Heart left ventricle (tissue), 16 donors: ENCODE results near the gene CCL19. TPM values are rescaled to one million over a fixed set of nuclear protein-coding genes. Genes with fewer than 3 reads are reported as not detected.

Experiments
- ATAC-seq, 4 donors: fragments of 200-7000 bp; cut with Tn5 transposase; one replicate each; pipeline ENCODE4 v1.9.1; 2020 to 2022; ENCODE audit warnings: moderate library complexity in 4 of 4, mild to moderate bottlenecking in 3 of 4, moderate number of reproducible peaks in 1 of 4
- DNase-seq, 5 donors: peaks; one replicate each; pipeline ENCODE4 v3.0.0-alpha.2; 2020
- H3K27ac ChIP-seq, 12 donors: fragments of 200-600 bp; sonication (generic) in 4 of 12; one replicate each; pipeline versions ENCODE4 v1.5.0 to v1.8.0; 2016 to 2022; ENCODE audit warnings: mild to moderate bottlenecking in 2 of 12
- H3K27me3 ChIP-seq, 9 donors: fragments of 200-600 bp; sonication (generic) in 2 of 9; one replicate each; pipeline versions ENCODE4 v1.5.1 to v1.8.0; 2016 to 2022; ENCODE audit warnings: mild to moderate bottlenecking in 3 of 9
- H3K36me3 ChIP-seq, 9 donors: fragments of 200-600 bp; sonication (generic) in 2 of 9; one replicate each; pipeline versions ENCODE4 v1.5.0 to v1.8.0; 2018 to 2022; ENCODE audit warnings: mild to moderate bottlenecking in 2 of 9
- H3K4me1 ChIP-seq, 12 donors: fragments of 200-600 bp; sonication (generic) in 4 of 12; one replicate each; pipeline versions ENCODE4 v1.5.0 to v1.8.0; 2016 to 2022; ENCODE audit warnings: mild to moderate bottlenecking in 3 of 12
- H3K4me3 ChIP-seq, 12 donors: fragments of 200-600 bp; sonication (generic) in 4 of 12; one replicate each; pipeline versions ENCODE4 v1.5.0 to v1.8.0; 2017 to 2022; ENCODE audit warnings: mild to moderate bottlenecking in 9 of 12, moderate library complexity in 4 of 12
- H3K9me3 ChIP-seq, 12 donors: fragments of 200-600 bp; sonication (generic) in 4 of 12; one replicate each; pipeline versions ENCODE4 v1.5.0 to v1.8.0; 2016 to 2022; ENCODE audit warnings: mild to moderate bottlenecking in 1 of 12
- CTCF ChIP-seq, 12 donors: fragments of 200-600 bp; sonication (generic) in 4 of 12; IDR thresholded peaks; one replicate each; pipeline versions ENCODE4 v1.5.0 to v1.8.0; 2018 to 2022; ENCODE audit warnings: antibody characterized with exemption in 12 of 12, mild to moderate bottlenecking in 5 of 12
- POLR2A ChIP-seq, 2 donors: fragments of 450-650 bp; IDR thresholded peaks; one replicate each; pipeline ENCODE4 v1.6.1; 2017; ENCODE audit warnings: antibody characterized with exemption in 2 of 2, mild to moderate bottlenecking in 2 of 2, moderate library complexity in 2 of 2
- WGBS, 4 donors: extraction: QIAGEN DNeasy Blood & Tissue Kit in 2 of 4; methylation state at CpG; one replicate each; pipeline versions ENCODE4 v1.1.5 to v1.1.7; 2013 to 2018; 5-methylcytosine and 5-hydroxymethylcytosine counted together
- intact Hi-C, 10 donors: fragments of 100-400 bp; cut with DNase I; formaldehyde crosslinking; loops; one replicate each; pipeline versions ENCODE4 v1.11.1 to v1.14.2; 2022
- polyA plus RNA-seq, 2 donors: library from polyadenylated mRNA; stranded (reverse); fragments of 200-250 nt; gene quantifications; one replicate each; pipeline ENCODE4 v1.2.3, GENCODE V29; 2013
- total RNA-seq, 9 donors: library from RNA; depleted of rRNA in 2 of 9; stranded (reverse); fragments of >200 nt in 2 of 9; fragmentation: NEBNext Ultra II Directional in 3 of 9; extraction: Animal tissue kit (Norgen Biotek cat#: 25700) in 3 of 9; gene quantifications; one replicate each; pipeline versions ENCODE4 v1.1.0 to v1.2.4, GENCODE V29; 2016 to 2023
- donor health status: ischemic (EF 13 %, LVEDD 7.1; RV severe dilation, severe dysfunction).
- donor health status: healthy with polysubstance abuse.
- donor health status: DM: no; HTN: yes; CAD: no.
- donor health status: DM: no; HTN: no; CAD: no.
- donor health status: ischemic (EF 25% LVEDD 6.9; RV normal size, moderate dysfunction).
- donor health status: ischemic (EF 25% LVEDD 5.7; RV mildly dilated, moderate dysfunction).
- donor health status: healthy.
- donor health status: DM: yes; HTN: yes; CAD: no.
- donor health status: ischemic (EF 35%, LVEDD 5.7; RV mildly dilated, moderate dysfunction).
- donor health status: nonischemic (EF 11% LVEDD 7.7; RV severe dilation, severe dysfunction).
- donor health status: DM: yes; HTN: yes; CAD: no.
- donor health status: PGD.
- donor health status: ischemic (EF 29% LVEDD 5.4; RV normal size, mild dysfunction).
- donor health status: nonischemic (EF 23%, LVEDD 6.1; RV moderate dilation, normal function).

CCL19 gene
- total and polyA plus RNA-seq, 11 donors = 0.46 to 25.7 (median 1.3) TPM; not detected in 5

GRCh38 chr9:34647084-34647403 is 44.0 kb downstream of the CCL19 start:
- ATAC-seq (no peak), DNase-seq (no peak)
- H3K9me3 ChIP-seq = no peaks in the 10 kb centered on the region
- H3K4me1 ChIP-seq = peaks cover 0 to 40% (median 34%) of the 10 kb centered on the region in 12 donors
- no peak for TF ChIP-seq POLR2A (IDR thresholded peaks at IDR 0.05)
- TF ChIP-seq CTCF (IDR thresholded peaks at IDR 0.05) = peak in 1 of 12 donors; percentile 5
- H3K36me3 ChIP-seq = peaks cover 0 to 29% (median 21%) of the 10 kb centered on the region in 9 donors
- 0 to 2% (median 1%) methylated on average over 5 to 8 of the region's 8 CpGs for WGBS, 4 donors
- H3K27ac ChIP-seq = peak overlapping the region; percentile 54 to 96 (median 93)
- peak overlapping the region; percentile 38 to 96 (median 80) for H3K4me3 ChIP-seq
- intact Hi-C loops = no loop called here
- no peaks in the 10 kb centered on the region for H3K27me3 ChIP-seq

GRCh38 chr9:34646211-34647083 is 44.6 kb downstream of the CCL19 start, which contains the start of gene GALT:
TSS of gene GALT (plus strand) at chr9:34646675. CDS start at chr9:34646705, 30 bp downstream.
- no peaks in the 10 kb centered on the region for H3K27me3 ChIP-seq
- no peaks in the 10 kb centered on the region for H3K9me3 ChIP-seq
- 5 to 10% (median 6%) methylated on average over 21 to 43 of the region's 43 CpGs for WGBS, 4 donors
- H3K4me1 ChIP-seq = peaks cover 0 to 37% (median 29%) of the 10 kb centered on the region in 12 donors
- peaks cover 0 to 29% (median 21%) of the 10 kb centered on the region in 9 donors for H3K36me3 ChIP-seq
- DNase-seq (peak; percentile 93 to 99 (median 96)), ATAC-seq (peak; percentile 79 to 89 (median 86))
- TF ChIP-seq CTCF (IDR thresholded peaks at IDR 0.05) (peak; percentile 13 to 57 (median 36)), POLR2A (IDR thresholded peaks at IDR 0.05) (peak in 1 of 2 donors; percentile 72)
- peak within 1 kb of the TSS; percentile 38 to 96 (median 80) for H3K4me3 ChIP-seq
- H3K27ac ChIP-seq = peak within 1 kb of the TSS; percentile 54 to 96 (median 93)
- intact Hi-C loops = no loop called here

GRCh38 chr9:34644766-34645314 is 46.2 kb downstream of the CCL19 start:
- no peak overlapping the region for H3K27ac ChIP-seq
- H3K4me3 ChIP-seq = no peak overlapping the region
- DNase-seq = no peak
- H3K36me3 ChIP-seq = peaks cover 0 to 19% (median 17%) of the 10 kb centered on the region in 9 donors
- H3K27me3 ChIP-seq = no peaks in the 10 kb centered on the region
- TF ChIP-seq POLR2A (IDR thresholded peaks at IDR 0.05) = no peak
- no peak for TF ChIP-seq CTCF (IDR thresholded peaks at IDR 0.05)
- no peaks in the 10 kb centered on the region for H3K9me3 ChIP-seq
- intact Hi-C loops = no loop called here
- peaks cover 0 to 28% (median 22%) of the 10 kb centered on the region in 12 donors for H3K4me1 ChIP-seq
- no peak for ATAC-seq

GRCh38 chr9:34642679-34643078 is 48.4 kb downstream of the CCL19 start:
- WGBS, 4 donors = 94 to 98% (median 97%) methylated on average over 1 of the region's 1 CpG
- no peaks in the 10 kb centered on the region for H3K36me3 ChIP-seq
- intact Hi-C loops = no loop called here

More at GRCh38 chr9:34642679-34643078, 48.4 kb downstream of the CCL19 start:
- Histone ChIP-seq H3K9me3 (no peaks in the 10 kb centered on the region), H3K4me3 (no peak overlapping the region), H3K27ac (no peak overlapping the region), H3K27me3 (no peaks in the 10 kb centered on the region), H3K4me1 (peaks cover 0 to 23% (median 18%) of the 10 kb centered on the region in 12 donors)
- TF ChIP-seq POLR2A (IDR thresholded peaks at IDR 0.05) = no peak
- TF ChIP-seq CTCF (IDR thresholded peaks at IDR 0.05) = no peak
- no peak for DNase-seq
- ATAC-seq = no peak
